WTC11 (cell line): ENCODE measurements around the gene PPP2R1A. TPM values are rescaled to one million over a fixed set of nuclear protein-coding genes. Genes with fewer than 3 reads are reported as not detected.

ENCODE experiments used
- ATAC-seq: fragments of 200-7000 bp; cut with Tn5 transposase; 2 replicates; pipeline ENCODE4 v1.10.0; 2021; ENCODE audit warnings: mild to moderate bottlenecking, moderate library complexity
- CTCF ChIA-PET: fragments of 300-600 bp; sonication (Branson Sonifier 250); formaldehyde crosslinking; loops from one replicate; lab custom pipeline; 2021; ENCODE audit warnings: antibody characterized with exemption; lab: Charles Lee
- POLR2A ChIA-PET: fragments of 350-600 bp; sonication (Branson Sonifier 250); formaldehyde crosslinking; loops from one replicate; lab custom pipeline; 2021; ENCODE audit warnings: antibody characterized with exemption; lab: Charles Lee
- DNase-seq: peaks from one replicate; pipeline ENCODE4 v3.0.0; 2021; ENCODE audit warnings: low spot score
- H3K27ac Mint-ChIP-seq: 2 replicates; pipeline ENCODE4 v1.8.0; 2021; ENCODE audit warnings: mixed read lengths
- H3K27me3 Mint-ChIP-seq: 2 replicates; pipeline ENCODE4 v1.8.0; 2021; ENCODE audit warnings: low read depth, mild to moderate bottlenecking, moderate library complexity, mixed read lengths
- H3K36me3 Mint-ChIP-seq: 2 replicates; pipeline ENCODE4 v1.8.0; 2021; ENCODE audit warnings: mixed read lengths
- H3K4me1 Mint-ChIP-seq: 2 replicates; pipeline ENCODE4 v1.8.0; 2022; ENCODE audit warnings: mixed read lengths
- H3K4me3 Mint-ChIP-seq: 2 replicates; pipeline ENCODE4 v1.8.0; 2021; ENCODE audit warnings: mild to moderate bottlenecking, moderate library complexity, mixed read lengths
- H3K9me3 Mint-ChIP-seq: 2 replicates; pipeline ENCODE4 v1.8.0; 2021; ENCODE audit warnings: mixed read lengths
- AFF4 ChIP-seq: sonication (generic); formaldehyde crosslinking; IDR thresholded peaks from 2 replicates; pipeline ENCODE4 v1.8.1; 2023; ENCODE audit warnings: mild to moderate bottlenecking, missing genetic modification reagents, borderline replicate concordance
- E2F4 ChIP-seq: sonication (generic); formaldehyde crosslinking; IDR thresholded peaks from 2 replicates; pipeline ENCODE4 v1.8.1; 2022; ENCODE audit warnings: low read depth, mild to moderate bottlenecking, moderate library complexity, missing genetic modification reagents, borderline replicate concordance
- E2F5 ChIP-seq: sonication (generic); formaldehyde crosslinking; IDR thresholded peaks from 2 replicates; pipeline ENCODE4 v1.8.1; 2022; ENCODE audit warnings: mild to moderate bottlenecking, moderate library complexity, missing genetic modification reagents
- ESRRA ChIP-seq: sonication (generic); formaldehyde crosslinking; IDR thresholded peaks from 2 replicates; pipeline ENCODE4 v1.8.1; 2022; ENCODE audit warnings: mild to moderate bottlenecking, missing genetic modification reagents, borderline replicate concordance
- ETV6 ChIP-seq: sonication (generic); formaldehyde crosslinking; IDR thresholded peaks from 2 replicates; pipeline ENCODE4 v1.8.1; 2022; ENCODE audit warnings: mild to moderate bottlenecking, missing genetic modification reagents
- FOXJ3 ChIP-seq: sonication (generic); formaldehyde crosslinking; IDR thresholded peaks from 2 replicates; pipeline ENCODE4 v1.9.0; 2021; ENCODE audit warnings: missing genetic modification reagents, mild to moderate bottlenecking, borderline replicate concordance
- FOXP4 ChIP-seq: sonication (generic); formaldehyde crosslinking; IDR thresholded peaks from 2 replicates; pipeline ENCODE4 v1.8.0; 2022; ENCODE audit warnings: mild to moderate bottlenecking, missing genetic modification reagents
- GTF2I ChIP-seq: fragments of 250-450 bp; sonication (Bioruptor Pico); conservative IDR thresholded peaks from 2 replicates; pipeline ENCODE4 v1.4.0; 2021; ENCODE audit warnings: mild to moderate bottlenecking
- IRF2 ChIP-seq: sonication (generic); formaldehyde crosslinking; IDR thresholded peaks from 2 replicates; pipeline ENCODE4 v1.8.0; 2022; ENCODE audit warnings: low read depth, missing genetic modification reagents, borderline replicate concordance
- MLX ChIP-seq: sonication (generic); formaldehyde crosslinking; IDR thresholded peaks from 2 replicates; pipeline ENCODE4 v1.8.1; 2023; ENCODE audit warnings: mild to moderate bottlenecking, missing genetic modification reagents, moderate library complexity
- MXD4 ChIP-seq: fragments of 250-450 bp; sonication (Bioruptor Pico); IDR thresholded peaks from 2 replicates; pipeline ENCODE4 v1.8.0; 2021; ENCODE audit warnings: mild to moderate bottlenecking, moderate library complexity, borderline replicate concordance
- NFE2L1 ChIP-seq: sonication (generic); formaldehyde crosslinking; IDR thresholded peaks from 2 replicates; pipeline ENCODE4 v1.8.1; 2023; ENCODE audit warnings: missing genetic modification reagents
- PRDM15 ChIP-seq: sonication (generic); formaldehyde crosslinking; IDR thresholded peaks from 2 replicates; pipeline ENCODE4 v1.8.0; 2022; ENCODE audit warnings: missing genetic modification reagents
- PREB ChIP-seq: sonication (generic); formaldehyde crosslinking; IDR thresholded peaks from 2 replicates; pipeline ENCODE4 v1.8.1; 2022; ENCODE audit warnings: mild to moderate bottlenecking, missing genetic modification reagents, moderate library complexity, borderline replicate concordance
- RORB ChIP-seq: fragments of 250-450 bp; sonication (Bioruptor Pico); IDR thresholded peaks from 2 replicates; pipeline ENCODE4 v1.9.0; 2021; ENCODE audit warnings: mild to moderate bottlenecking
- SOX15 ChIP-seq: fragments of 250-450 bp; sonication (Bioruptor Pico); IDR thresholded peaks from 2 replicates; pipeline ENCODE4 v1.9.0; 2021; ENCODE audit warnings: mild to moderate bottlenecking
- TCF7 ChIP-seq: sonication (generic); formaldehyde crosslinking; IDR thresholded peaks from 2 replicates; pipeline ENCODE4 v1.8.0; 2022; ENCODE audit warnings: mild to moderate bottlenecking, low read depth, missing genetic modification reagents, moderate library complexity
- TEAD4 ChIP-seq: sonication (generic); formaldehyde crosslinking; IDR thresholded peaks from 2 replicates; pipeline ENCODE4 v1.8.0; 2022; ENCODE audit warnings: mild to moderate bottlenecking, missing genetic modification reagents
- USF1 ChIP-seq: sonication (generic); formaldehyde crosslinking; IDR thresholded peaks from 2 replicates; pipeline ENCODE4 v1.8.0; 2022; ENCODE audit warnings: mild to moderate bottlenecking, missing genetic modification reagents
- ZNF423 ChIP-seq: fragments of 250-450 bp; sonication (Bioruptor Pico); IDR thresholded peaks from 2 replicates; pipeline ENCODE4 v2.1.2; 2022; ENCODE audit warnings: mild to moderate bottlenecking, moderate library complexity
- total RNA-seq: library from RNA; stranded (reverse); gene quantifications from 3 replicates; pipeline ENCODE4 v1.2.3, GENCODE V29; 2021

PPP2R1A gene
- total RNA-seq, 1 experiment from 2014 or later, result 505 TPM

- no peak for TF ChIP-seq NFE2L1
- no peak for TF ChIP-seq USF1 (CRISPR knock-in tag)
- no peak for TF ChIP-seq ESRRA (CRISPR knock-in tag)
- TF ChIP-seq TEAD4 (CRISPR knock-in tag), result no peak
- no peak for TF ChIP-seq E2F5
- no peak for TF ChIP-seq MXD4 (CRISPR knock-in tag)
- no peak for TF ChIP-seq E2F4
- TF ChIP-seq ETV6 (CRISPR knock-in tag), result no peak
- TF ChIP-seq, all 79 proteins: peak for 0
These were observed 37.5 kb downstream of the PPP2R1A start (continued) for GRCh38 chr19:52227196-52227940.

GRCh38 chr19:52227980-52228379 is 38.1 kb downstream of the PPP2R1A start:
- H3K4me1 Mint-ChIP-seq, result no peaks in the 10 kb centered on the region
- H3K4me3 Mint-ChIP-seq, result no peak overlapping the region
- peaks cover 53% of the 10 kb centered on the region for H3K36me3 Mint-ChIP-seq
- no peak overlapping the region for H3K27ac Mint-ChIP-seq
- ChIA-PET POLR2A (no interaction called here), CTCF (no interaction called here)
- H3K27me3 Mint-ChIP-seq, result no peaks in the 10 kb centered on the region
- H3K9me3 Mint-ChIP-seq, result no peaks in the 10 kb centered on the region
- no peak for DNase-seq
- ATAC-seq, result no peak
- TF ChIP-seq RORB (CRISPR knock-in tag) (no peak), PREB (CRISPR knock-in tag) (no peak), MLX (no peak), FOXP4 (CRISPR knock-in tag) (no peak), TCF7 (CRISPR knock-in tag) (no peak), ZNF423 (no peak), AFF4 (CRISPR knock-in tag) (no peak), GTF2I (no peak), IRF2 (CRISPR knock-in tag) (no peak), PRDM15 (CRISPR knock-in tag) (no peak), FOXJ3 (no peak), MXD4 (CRISPR knock-in tag) (no peak), ETV6 (CRISPR knock-in tag) (no peak), SOX15 (CRISPR knock-in tag) (no peak)
